NCI-H2081 treated with DMSO at 0.1 percent for 48 hours (cell line): ENCODE data around the gene DNAH11.
A peak's percentile ranks its signal among the peaks of the same experiment; 100 is the strongest.
"Not testable (repeated sequence)": the region's sequence is repeated elsewhere in the genome, so short reads cannot be mapped to it uniquely, and the experiment has no call there.

Source experiments
- DNase-seq: peaks from one replicate; lab custom pipeline; 2025; lab: John Stamatoyannopoulos, UW

The DNAH11 gene

DNA sequence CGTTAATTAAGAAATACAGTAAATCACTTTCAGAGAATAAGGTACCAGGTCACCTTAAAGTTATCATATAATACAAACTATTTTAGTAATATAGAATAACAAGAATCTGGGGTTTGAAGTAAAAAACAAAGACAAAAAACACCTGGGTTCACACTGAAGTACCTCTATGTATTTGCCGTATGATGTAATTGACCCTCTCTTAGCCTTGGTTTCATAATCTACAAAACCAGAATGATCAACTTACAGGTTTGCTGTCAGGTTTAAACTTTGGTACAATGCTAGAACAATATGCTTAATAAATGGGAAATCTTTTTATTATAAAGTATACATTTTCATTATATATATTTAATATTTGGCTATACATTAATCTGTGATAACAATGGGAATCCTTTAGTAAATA, 344.5 kb downstream of the DNAH11 start:
- DNase-seq: no peak

DNA sequence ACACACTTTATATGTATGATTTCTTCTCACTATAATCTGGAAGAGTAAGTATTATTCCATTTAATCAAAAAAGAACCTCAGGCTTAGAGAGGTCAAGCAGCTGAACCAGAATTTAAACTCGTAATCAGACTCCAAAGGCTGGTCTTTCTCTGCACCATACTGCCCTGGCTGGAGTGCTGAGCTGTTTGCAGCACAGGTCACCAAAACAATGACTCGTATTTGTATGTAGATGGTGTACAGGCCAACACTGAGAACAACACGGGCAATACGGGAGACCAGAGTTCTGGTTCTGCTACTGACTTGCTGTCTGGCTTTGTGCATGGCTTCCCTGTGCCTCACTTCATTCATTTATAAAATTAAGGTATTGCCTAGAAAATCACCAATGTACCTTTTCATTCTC, 344.9 kb downstream of the DNAH11 start:
- DNase-seq: no peak

DNA sequence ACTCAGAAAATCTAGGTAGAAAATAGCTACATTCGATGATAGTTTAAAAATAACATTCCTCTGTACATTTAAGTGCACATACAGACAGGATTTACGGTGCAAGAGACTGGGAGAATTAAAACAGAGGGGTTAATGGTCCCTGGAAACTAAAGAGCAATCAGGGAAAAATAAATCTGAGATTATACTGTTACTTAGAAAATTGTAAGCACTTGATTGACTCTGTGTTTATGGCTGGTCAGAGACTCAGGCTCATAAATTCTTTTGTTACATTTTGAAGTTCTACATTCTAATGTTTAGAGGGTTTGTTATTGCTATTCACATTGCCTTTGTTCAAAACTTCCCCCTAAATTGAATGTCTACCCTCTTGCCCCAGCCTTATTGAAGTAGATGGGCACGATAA, 348.5 kb downstream of the DNAH11 start:
- DNase-seq: no peak

DNA sequence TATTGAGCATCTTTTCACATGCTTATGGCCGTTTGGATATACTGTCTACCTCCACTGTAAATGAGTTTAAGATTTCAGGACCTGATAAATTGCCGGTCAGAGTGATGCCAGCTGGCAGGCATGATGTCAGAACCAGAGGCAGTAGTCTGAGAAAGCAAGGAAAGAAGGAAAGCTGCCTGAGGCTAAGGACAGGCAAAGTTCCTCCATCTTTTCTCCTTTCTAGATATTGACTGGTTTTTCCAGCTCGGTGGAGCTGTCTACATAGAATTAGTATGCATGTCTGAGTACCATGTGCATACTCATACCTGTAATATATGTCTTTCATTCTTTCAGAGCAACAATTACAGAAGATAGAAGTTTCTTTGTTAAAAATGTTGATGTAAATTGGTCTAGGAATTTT, 350.6 kb downstream of the DNAH11 start:
- DNase-seq: no peak

DNA sequence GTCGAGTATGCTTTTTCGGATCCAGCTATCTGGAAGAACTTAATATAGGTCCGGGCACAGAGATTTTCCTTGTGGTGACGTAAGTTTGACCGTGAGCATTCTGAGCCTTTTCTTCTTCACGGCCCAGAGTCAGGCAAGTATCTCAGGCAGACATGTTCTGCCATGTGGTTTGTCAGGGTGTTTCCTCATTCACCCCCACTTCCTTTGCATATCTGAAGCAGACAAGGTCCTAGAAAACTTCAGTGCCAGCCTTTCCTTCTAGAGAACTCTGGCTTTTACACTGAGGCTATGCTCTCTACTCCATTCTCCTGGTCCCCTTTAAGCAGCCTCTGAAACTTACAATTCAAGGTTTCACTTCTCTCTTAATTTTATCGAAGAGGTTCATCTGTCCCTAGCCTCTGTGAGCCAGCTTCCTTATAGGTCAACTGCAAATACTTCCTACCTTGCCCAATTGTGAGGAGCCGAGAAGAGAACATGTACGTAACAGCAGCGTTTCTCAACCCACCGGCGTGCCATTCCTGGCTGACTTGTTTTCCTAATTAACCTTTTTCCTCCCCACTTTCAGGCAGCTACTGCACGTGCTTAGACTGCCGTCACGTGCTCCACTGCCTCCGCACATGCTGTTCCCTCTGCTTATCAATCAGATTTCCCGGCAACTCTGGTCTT, 355.6 kb downstream of the DNAH11 start:
- DNase-seq: no peak

DNA sequence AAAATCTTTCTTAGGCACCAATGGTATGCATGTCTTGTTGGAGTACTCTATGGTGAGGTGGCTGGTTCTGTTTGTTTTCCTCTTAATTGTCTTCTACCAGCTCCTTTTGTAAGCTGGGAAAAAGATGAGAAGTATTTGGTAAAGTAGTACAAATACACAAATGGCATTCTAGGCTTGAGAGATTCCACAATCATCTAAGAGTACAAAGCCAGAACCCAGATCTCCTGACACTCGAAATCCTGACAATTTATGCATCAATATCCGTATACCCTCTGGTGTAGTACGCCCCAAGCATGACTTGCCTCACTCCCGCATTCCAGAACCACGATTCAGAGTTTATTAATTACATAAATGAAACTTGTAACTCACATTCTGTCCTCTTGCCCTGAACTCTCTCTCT, 359.4 kb downstream of the DNAH11 start:
- DNase-seq: no peak

DNA sequence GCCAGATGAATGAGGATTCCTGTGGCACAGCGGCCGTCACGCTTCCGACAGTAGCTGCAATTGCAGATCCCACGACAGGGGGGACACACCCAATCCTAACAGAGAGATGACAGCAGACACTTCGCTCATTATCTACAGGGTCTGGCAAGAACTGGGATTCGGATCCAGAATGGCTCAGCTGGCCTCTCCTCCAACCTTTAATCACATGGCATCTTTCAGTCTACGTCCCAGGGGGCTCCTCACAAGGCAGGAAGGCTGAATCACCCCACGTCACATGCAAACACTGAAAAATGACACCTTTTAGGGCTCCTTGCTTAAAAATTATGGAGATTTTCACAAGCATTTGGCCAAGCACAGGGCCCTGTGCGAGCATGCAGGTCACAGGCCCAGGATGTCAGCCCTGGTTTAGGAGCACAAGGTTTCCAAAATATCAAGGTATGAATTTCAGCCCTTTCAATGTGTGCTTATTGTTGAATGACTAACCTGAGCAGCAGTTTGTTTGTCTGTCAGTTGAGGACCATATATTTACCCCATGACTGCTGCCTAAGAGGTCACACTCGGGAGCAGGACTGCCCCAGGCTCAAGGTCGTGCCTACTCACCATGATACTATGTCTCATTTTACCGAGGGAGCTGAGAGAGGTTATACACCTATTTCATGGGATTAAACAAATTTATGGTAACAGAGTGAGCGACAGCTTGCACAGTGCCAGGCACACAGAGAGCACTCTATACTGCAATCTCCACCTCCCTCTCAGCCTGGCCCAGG, 360.4 kb downstream of the DNAH11 start:
- DNase-seq: no peak

DNA sequence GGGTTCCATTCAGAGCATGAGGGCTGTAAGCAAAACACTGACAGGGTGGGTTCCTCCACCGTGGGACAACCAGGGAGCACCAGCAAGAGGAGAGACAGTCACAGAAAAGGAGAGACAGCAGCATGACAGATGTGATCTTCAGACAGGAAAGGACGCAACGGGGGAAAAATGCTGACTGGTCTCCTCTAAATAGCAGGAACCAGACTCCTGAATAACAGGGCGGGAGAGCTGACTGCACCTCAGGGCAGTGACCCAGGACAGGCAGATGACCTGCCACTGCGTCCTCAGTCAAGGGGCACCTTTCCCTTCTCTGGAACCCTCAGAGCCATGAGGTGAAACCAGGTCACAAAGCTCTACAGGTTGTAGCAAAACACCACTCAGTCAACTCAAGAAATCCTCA, 365.9 kb downstream of the DNAH11 start:
- DNase-seq: no peak

DNA sequence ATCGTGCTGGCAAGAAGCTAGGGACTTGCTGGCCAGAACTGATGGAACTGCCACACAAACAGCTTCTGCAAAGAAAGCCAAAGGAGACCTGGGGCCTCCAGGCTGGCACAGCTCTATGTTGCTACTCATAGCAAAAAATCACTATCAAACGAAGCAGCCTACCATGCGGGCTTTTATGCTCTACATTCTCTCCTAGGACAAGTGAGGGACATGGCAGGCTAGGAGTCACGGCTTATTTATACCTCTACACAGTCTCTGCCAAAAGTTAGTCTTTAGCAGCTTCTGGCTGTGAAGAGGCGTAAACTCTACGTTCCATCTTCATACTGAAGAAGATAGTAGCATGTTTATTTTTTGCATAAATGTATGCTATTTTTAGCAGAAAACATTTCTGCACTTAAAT, 367.4 kb downstream of the DNAH11 start:
- DNase-seq: no peak

DNA sequence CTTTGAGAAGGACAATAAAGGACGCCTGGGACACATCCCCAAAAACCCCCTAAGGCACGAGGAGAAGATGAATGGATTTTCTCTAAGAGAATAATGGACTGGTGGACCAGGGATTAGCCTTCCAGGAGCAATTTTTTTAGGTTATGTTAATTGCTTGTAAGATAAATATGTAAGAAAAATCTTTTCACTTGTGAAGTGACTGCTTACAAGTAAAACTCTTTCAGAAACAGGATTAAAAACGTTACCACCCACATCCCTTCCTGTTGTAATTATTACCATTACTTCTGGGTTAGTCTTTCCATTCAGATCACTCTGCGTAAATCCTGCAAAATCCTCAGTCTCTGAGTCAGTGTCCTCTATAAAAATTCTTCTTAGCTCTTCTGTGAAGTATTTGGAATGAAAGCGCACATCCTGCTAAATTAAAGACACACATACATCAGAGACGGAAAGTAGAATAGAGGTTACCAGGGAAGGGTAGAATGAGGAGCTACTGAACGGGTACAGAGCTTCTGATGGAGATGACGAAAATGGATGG, 368.6 kb downstream of the DNAH11 start:
- DNase-seq: no peak

DNA sequence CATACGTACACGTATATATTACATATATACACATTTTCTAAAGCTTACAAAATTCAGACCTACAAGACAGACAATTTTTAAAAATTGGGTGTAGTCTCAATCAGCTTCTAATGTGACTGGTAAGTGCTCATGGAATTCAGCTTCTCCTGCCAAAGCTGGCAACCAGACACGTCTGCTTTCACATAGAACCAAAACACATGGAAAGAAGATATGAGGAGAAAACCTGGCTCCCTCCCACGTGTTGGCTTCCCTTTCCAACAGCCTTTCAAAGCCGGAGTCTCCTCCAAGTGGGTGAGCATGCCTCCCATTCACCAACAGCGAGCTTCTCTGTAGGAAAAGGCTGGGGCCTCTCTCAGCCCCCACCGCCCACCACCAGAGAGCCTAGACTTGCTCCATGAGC, 369.5 kb downstream of the DNAH11 start:
- no peak for DNase-seq

DNA sequence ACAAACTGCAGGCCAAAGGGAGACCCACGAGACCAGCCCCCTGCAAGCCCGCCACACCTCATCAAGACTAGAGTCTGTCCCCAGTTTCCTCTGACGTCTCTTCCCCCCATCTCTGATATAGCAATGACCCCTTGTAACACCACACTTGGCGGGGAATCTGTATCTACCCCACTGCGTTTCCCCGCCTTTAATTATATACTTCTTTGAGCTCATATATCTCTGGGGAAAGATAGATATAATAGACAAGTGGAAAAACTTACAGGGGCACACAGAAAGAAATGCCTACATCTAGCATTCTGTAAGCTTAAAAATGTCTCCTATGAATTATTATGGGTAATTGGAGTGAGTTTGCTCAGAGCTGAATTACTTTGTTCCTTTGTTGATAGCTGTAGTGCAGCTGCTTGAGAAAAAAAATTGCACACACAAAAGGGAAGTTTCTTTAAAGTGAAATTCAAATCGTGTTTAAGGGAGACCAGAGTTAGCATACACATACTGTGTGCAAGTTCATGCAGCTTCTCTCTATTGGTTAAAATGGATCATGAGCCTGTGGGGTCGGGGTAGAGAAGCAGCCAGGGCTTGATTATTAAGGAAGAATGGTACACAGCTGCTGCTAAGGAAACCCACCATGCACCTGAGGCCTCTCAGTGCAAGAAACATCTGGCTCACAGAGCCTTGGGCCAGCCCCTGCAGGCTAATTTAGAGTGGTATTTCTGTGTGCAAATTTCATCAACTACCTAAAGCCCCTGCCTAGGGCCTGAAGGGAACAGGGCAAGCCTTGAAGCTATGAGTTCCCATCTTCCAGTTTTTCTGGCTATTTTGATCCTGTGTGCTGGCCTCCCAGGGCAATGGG, 370.3 kb downstream of the DNAH11 start:
- DNase-seq: no peak

DNA sequence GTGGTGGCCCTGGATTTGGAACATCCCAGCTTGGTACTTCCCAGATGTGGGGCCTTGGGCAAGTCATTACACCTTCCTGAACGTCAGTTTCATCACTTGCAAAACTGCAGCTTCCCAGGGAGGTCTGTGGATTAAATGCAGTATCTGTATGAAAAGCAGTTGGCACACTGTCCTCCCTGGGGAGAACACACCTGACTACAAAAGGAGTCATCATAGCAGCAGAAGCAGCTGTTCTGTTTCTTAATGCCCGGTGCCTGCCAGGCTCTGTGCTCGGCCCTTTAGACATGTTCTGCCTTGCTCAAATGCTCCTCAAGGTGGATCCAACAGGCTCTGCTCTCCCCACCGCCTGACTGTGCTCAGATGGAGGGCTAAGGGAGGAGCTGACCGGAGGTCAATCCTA, 371.8 kb downstream of the DNAH11 start:
- DNase-seq: no peak

DNA sequence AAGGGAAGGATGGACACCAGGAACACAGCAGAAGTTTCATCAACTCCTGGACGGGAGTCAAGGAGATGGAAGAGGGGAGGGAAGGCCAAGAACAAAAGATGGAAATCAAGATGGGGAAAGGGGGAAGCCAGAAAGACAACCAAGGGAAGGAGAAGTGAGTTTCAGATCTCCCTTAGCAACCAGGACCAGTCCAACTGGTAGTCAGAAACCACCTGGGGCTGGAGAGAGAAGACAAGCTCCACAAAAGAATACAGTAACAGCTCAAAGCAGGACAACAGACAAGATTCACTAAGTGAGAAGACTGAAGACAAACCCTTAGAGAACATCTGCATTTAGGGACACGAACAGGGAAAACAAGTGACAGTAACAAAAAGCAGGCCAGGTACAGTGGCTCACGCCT, 372.3 kb downstream of the DNAH11 start:
- no peak for DNase-seq

DNA sequence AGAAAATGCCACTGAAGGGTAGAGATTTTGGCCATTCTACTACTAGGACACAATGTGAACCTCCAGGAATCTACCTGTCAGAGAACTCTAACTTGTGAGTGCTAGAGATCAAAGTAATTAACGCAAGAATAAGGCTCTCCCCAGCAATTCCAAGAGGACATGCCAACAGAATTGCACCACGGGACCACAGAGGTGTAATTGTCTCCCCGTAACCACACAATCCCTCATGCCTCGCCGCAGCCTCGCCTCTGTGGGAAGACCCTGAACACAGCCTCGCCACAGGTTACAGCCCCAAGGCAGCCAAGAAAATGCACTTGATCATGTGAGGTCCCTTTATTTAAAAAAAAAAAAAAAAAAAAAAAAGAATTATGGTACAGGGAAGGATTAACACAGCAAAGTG, 373.3 kb downstream of the DNAH11 start:
- DNase-seq: no peak

DNA sequence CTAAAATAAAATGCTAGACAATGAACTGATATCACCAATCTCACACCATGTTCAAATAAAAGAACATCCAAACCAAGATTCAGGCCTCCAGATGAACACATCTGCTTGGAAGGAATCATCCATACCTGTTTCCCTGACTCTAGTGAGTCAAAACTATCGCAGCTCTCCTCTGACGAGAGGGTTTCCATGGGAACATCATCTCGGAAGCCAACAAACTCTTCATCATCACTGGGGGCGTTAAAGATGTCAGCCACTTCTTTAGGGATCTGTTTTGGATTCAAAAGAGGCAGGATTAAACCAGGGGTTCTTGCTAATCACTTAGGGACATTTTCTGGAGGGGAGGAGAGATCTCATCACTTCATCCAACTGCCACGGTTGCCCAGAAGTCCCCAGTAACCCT, 373.8 kb downstream of the DNAH11 start:
- DNase-seq: no peak

DNA sequence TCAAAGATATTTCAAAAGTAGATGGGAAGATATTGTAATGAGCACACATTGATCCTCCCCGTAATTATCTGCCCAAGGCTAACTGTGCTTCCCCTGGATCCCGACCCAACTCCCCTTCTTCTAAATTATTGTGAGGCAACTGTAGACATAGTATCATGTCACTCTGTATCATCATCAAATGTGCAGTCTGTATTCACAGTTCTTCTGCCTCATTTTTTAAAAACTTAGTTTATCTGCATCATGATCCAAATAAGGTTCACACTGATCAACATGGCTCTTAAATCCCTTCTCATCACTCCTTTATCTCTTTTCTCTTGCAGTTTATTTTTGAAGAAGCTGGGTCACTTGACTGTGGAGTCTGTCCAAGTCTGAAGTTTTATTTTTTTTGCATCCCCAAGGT, 375.4 kb downstream of the DNAH11 start:
- DNase-seq: no peak

DNA sequence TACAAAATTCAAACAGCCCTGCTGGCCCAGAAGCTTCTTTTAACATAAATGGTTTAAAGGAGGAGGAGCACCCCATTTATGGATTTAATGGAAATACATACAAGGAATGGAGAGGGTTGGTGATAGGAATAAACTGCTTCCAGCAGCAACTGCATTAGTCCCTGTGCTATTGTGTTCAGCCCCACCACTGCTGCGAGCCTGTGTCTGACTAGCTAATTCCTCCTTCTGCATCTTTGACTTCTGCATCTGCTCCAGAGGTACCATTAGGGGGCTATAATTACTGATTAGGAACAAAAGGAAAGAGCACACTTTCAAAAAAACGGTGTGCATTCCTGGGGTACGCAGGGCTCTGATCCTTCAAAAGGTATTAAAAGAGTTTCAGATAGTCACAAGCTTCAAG, 378.1 kb downstream of the DNAH11 start:
- DNase-seq: no peak

DNA sequence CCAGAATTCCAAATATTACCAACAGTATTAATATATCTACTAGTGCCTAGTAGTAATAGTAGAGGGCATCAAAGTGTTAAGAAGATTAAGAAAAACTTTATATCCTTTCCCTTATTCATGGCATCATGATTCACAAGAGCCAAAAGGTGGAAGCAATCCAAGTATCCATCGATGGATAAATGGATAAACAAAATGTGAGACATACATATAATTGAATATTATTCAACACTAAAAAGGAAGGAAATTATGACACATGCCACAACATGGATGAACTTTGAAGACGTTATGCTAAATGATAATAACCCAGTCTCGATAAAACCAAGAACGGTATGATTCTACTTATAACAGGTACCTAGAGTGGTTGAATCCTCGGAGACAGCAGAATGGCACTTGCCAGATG, 379.8 kb downstream of the DNAH11 start:
- DNase-seq: no peak

DNA sequence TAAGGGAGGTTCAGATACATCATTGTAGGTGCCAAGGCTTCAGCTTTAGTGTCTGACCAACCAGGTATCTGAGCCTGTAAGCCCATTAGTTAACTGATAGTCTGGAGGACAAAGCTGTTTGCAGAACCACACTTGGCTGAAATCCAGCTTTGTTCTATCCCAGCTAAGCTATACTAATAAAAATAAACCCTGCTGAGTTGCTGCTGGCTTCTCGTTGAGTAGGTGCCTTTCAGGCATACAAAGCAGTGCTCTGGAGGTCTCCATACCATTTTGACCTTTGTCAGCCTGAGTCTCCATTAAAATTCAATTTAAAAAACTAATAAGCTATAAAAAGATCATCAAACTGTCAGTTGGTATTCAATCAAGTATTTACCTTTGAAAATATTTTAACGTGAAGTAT, 380.8 kb downstream of the DNAH11 start:
- DNase-seq: peak; percentile 82

DNA sequence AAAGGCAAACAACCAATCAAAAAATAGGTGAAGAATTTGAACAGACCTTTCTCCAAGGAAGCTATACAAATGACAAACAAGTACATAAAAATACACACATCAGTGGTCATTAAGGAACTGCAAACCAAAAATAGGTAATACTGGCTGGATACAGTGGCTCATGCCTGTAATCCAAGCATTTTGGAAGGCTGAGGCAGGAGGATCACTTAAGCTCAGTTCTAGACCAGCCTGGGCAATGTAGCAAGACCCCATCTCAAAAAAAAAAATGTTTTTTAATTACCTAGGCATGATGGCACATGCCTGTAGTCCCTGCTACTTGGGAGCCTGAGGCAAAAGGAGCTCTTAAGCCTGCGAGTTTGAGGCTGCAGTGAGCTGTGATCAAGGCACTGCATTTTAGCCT, 383.6 kb downstream of the DNAH11 start:
- DNase-seq: no peak

DNA sequence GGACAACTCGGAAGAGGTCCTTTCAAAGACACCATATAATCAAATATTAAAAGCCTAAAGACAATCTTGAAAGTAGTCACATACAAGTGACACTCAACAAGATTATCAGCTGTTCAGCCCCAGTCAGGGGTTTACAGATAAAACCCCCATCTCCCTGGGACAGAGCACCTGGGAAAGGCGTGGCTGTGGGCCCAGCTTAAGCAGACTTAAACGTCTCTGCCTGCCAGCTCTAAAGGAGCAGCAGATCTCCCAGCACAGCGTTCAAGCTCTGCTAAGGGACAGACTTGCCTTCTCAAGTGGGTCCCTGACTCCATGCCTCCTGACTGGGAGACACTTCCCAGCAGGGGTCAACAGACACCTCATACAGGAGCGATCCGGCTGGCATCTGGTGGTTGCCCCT, 384.9 kb downstream of the DNAH11 start:
- no peak for DNase-seq

DNA sequence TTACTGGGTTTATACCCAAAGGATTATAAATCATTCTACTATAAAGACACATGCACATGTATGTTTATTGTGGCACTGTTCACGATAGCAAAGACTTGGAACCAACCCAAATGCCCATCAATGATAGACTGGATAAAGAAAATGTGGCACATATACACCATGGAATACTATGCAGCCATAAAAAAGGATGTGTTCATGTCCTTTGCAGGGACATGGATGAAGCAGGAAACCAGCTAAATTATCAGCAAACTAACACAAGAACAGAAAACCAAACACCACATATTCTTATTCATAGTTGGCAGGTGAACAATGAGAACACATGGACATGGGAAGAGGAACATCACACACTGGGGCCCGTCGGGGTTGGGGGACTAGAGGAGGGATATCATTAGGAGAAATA, 390.5 kb downstream of the DNAH11 start:
- not testable (repeated sequence) for DNase-seq
